GM12878 (cell line): ENCODE results near the gene SRCIN1. TPM values are rescaled to one million over a fixed set of nuclear protein-coding genes. Genes with fewer than 3 reads are reported as not detected.

Experiments
- ATAC-seq: fragments of 200-7000 bp; cut with Tn5 transposase; 3 replicates; pipeline ENCODE4 v1.9.1; 2020; ENCODE audit warnings: mild to moderate bottlenecking, moderate library complexity
- BruUV-seq: library from RNA; stranded (reverse); fragments of 400-500 nt; replicated peaks from 2 replicates; lab custom pipeline; 2021; lab: Mats Ljungman, UMichigan
- CTCF ChIA-PET: fragments of 300-600 bp; sonication (Branson Sonifier 250); formaldehyde crosslinking; extraction: SDS; loops from one replicate; lab custom pipeline; 2021; ENCODE audit warnings: inconsistent platforms; lab: Yijun Ruan, JAX
- POLR2A ChIA-PET: fragments of 350-600 bp; formaldehyde crosslinking; extraction: SDS; loops from one replicate; lab custom pipeline; 2021; ENCODE audit warnings: inconsistent platforms; lab: Charles Lee
- RAD21 ChIA-PET: fragments of 300-600 bp; sonication (Branson Sonifier 250); formaldehyde crosslinking; loops from one replicate; lab custom pipeline; 2023; ENCODE audit warnings: antibody characterized with exemption; ENCODE audit not compliant: unreplicated experiment; lab: Charles Lee
- SMC1A ChIA-PET: fragments of 300-600 bp; sonication (Branson Sonifier 250); formaldehyde crosslinking; loops from one replicate; lab custom pipeline; 2023; ENCODE audit not compliant: unreplicated experiment, uncharacterized antibody; lab: Charles Lee
- DNase-seq: peaks from one replicate; pipeline ENCODE4 v3.0.0-alpha.2; 2011; ENCODE audit warnings: low read depth, low spot score
- FAIRE-seq: peaks from 3 replicates; lab custom pipeline; 2011; peaks lifted over from hg19 to GRCh38; lab: Jason Lieb, UNC
- H2AFZ ChIP-seq: 2 replicates; pipeline ENCODE4 v1.6.0; 2011; ENCODE audit warnings: low read depth, low read length, control low read depth; ENCODE audit not compliant: control insufficient read depth
- H3K27ac ChIP-seq: 2 replicates; pipeline ENCODE4 v1.5.1; 2011; ENCODE audit warnings: control low read depth; ENCODE audit not compliant: control insufficient read depth, insufficient read depth
- H3K27me3 ChIP-seq, 2 experiments: replicated peaks in 1 of 2; 2 replicates each; pipeline versions ENCODE4 v1.6.0 to v1.6.1; 2011; ENCODE audit warnings: low read length in 1 of 2; ENCODE audit not compliant: control insufficient read depth in 2 of 2, insufficient read depth in 2 of 2
- H3K36me3 ChIP-seq, 2 experiments: 2 replicates each; pipeline ENCODE4 v1.5.1; 2011; ENCODE audit warnings: low read length in 1 of 2; ENCODE audit not compliant: control insufficient read depth in 2 of 2, insufficient read depth in 2 of 2
- H3K4me1 ChIP-seq: 2 replicates; pipeline ENCODE4 v1.6.1; 2011; ENCODE audit warnings: mild to moderate bottlenecking, low read length, moderate library complexity, mixed read lengths; ENCODE audit not compliant: control insufficient read depth, insufficient read depth
- H3K4me2 ChIP-seq: 2 replicates; pipeline ENCODE4 v1.6.0; 2011; ENCODE audit warnings: control low read depth; ENCODE audit not compliant: control insufficient read depth, insufficient read depth
- H3K4me3 ChIP-seq: fragments of 200-600 bp; sonication (generic); 2 replicates; pipeline ENCODE4 v1.5.1; 2016
- H3K79me2 ChIP-seq: 2 replicates; pipeline ENCODE4 v1.6.0; 2011; ENCODE audit warnings: low read length; ENCODE audit not compliant: control insufficient read depth, insufficient read depth
- H3K9ac ChIP-seq: 2 replicates; pipeline ENCODE4 v1.8.0; 2011; ENCODE audit warnings: low read length, control low read depth, mixed read lengths; ENCODE audit not compliant: control insufficient read depth, insufficient read depth
- H3K9me3 ChIP-seq: replicated peaks from 3 replicates; pipeline ENCODE4 v1.5.1; 2011; ENCODE audit warnings: mild to moderate bottlenecking, low read length; ENCODE audit not compliant: control insufficient read depth, insufficient read depth
- H4K20me1 ChIP-seq: 2 replicates; pipeline ENCODE4 v1.6.0; 2011; ENCODE audit not compliant: control insufficient read depth, insufficient read depth
- ASH2L ChIP-seq: fragments of 300-600, 200-600 bp; sonication (generic); IDR thresholded peaks from 2 replicates; pipeline ENCODE4 v1.6.1; 2017; ENCODE audit warnings: low read depth, mild to moderate bottlenecking, borderline replicate concordance
- CUX1 ChIP-seq: IDR thresholded peaks from 2 replicates; pipeline ENCODE4 v1.6.1; 2012; ENCODE audit warnings: improper control_type of control experiment, low read depth, low read length; ENCODE audit not compliant: insufficient replicate concordance
- HSF1 ChIP-seq: fragments of 150-350 bp; IDR thresholded peaks from 2 replicates; pipeline ENCODE4 v1.6.1; 2014; ENCODE audit warnings: mild to moderate bottlenecking, low read depth, low read length
- IKZF1 ChIP-seq: fragments of 450-650 bp; conservative IDR thresholded peaks from 2 replicates; pipeline ENCODE4 v1.6.1; 2017; ENCODE audit warnings: antibody characterized with exemption, mild to moderate bottlenecking
- IRF3 ChIP-seq: fragments of 450-650 bp; IDR thresholded peaks from 2 replicates; pipeline ENCODE4 v1.6.1; 2014; ENCODE audit warnings: mild to moderate bottlenecking
- KDM1A ChIP-seq: fragments of 200-600 bp; sonication (generic); IDR thresholded peaks from 2 replicates; pipeline ENCODE4 v1.6.1; 2016; ENCODE audit warnings: borderline replicate concordance
- MAX ChIP-seq: IDR thresholded peaks from 2 replicates; pipeline ENCODE4 v1.6.1; 2012; ENCODE audit warnings: low read depth, low read length, improper control_type of control experiment
- NKRF ChIP-seq: fragments of 450-650 bp; conservative IDR thresholded peaks from 2 replicates; pipeline ENCODE4 v1.6.1; 2017; ENCODE audit warnings: mild to moderate bottlenecking, moderate library complexity
- SRF ChIP-seq, 2 experiments: IDR thresholded peaks; 2 replicates each; pipeline ENCODE4 v1.6.1; 2011; ENCODE audit warnings: low read depth in 2 of 2, low read length in 2 of 2, mild to moderate bottlenecking in 1 of 2, moderate library complexity in 1 of 2
- SUPT20H ChIP-seq: IDR thresholded peaks from 2 replicates; pipeline ENCODE4 v1.6.1; 2011; ENCODE audit warnings: low read depth, mild to moderate bottlenecking, low read length, moderate library complexity, borderline replicate concordance; ENCODE audit not compliant: control insufficient read depth
- WGBS: methylation state at CpG from one replicate; pipeline ENCODE4 v1.1.6; 2016; ENCODE audit warnings: low lambda C conversion rate; ENCODE audit not compliant: insufficient replicate concordance, insufficient coverage; ENCODE audit errors: missing lambda C conversion rate; 5-methylcytosine and 5-hydroxymethylcytosine counted together
- in situ Hi-C: fragments of 300-500 bp; cut with MboI; formaldehyde crosslinking; loops from 9 replicates; pipeline ENCODE4 v1.14.3; 2018; ENCODE audit warnings: mixed read lengths
- intact Hi-C: fragments of 100-400 bp; cut with micrococcal nuclease; formaldehyde crosslinking; loops from one replicate; pipeline ENCODE4 v1.14.2; 2022; ENCODE audit not compliant: unreplicated experiment
- polyA plus RNA-seq, 11 experiments: library from polyadenylated mRNA; depleted of rRNA in 4 of 11; unstranded in 6 of 11; stranded (reverse) in 5 of 11; fragments of >200 nt; fragmentation: Nextera tagmentation in 4 of 11; fragmentation: Illumina TruSeq in 1 of 11; extraction: Ambion mirVana in 4 of 11; extraction: Trizol in 1 of 11; gene quantifications; 1 replicate in 1 of 11; 2 replicates in 10 of 11; pipeline versions ENCODE4 v1.2.1 to v1.2.3, GENCODE V29; 2011 to 2016; ENCODE audit warnings: inconsistent platforms in 2 of 11, missing spikeins in 2 of 11, low read depth in 1 of 11
- total RNA-seq, 4 experiments: library from RNA; depleted of rRNA in 3 of 4; stranded (reverse); fragments of >200 nt in 3 of 4; fragmentation: Illumina TruSeq in 1 of 4; extraction: Trizol in 1 of 4; gene quantifications; 2 replicates each; pipeline versions ENCODE4 v1.2.1 to v1.2.3, GENCODE V29; 2013 to 2021

SRCIN1 gene
- total and polyA plus RNA-seq, 10 of the 15 experiments (the other 5 are each of a cell fraction or from before 2014, with no cell fraction given): under 0.01 to 0.74 (median 0.20) TPM; not detected in 3

- ChIA-PET RAD21 (interaction anchor here (0.5 to 11.0 kb wide), 5 partner anchors 27 to 77 kb away, joined by 3 to 130 read pairs (median 3); no protein-coding TSS in a partner anchor), SMC1A (interaction anchor here (0.5 to 1.4 kb wide), 3 partner anchors 75 to 236 kb away, joined by 3 read pairs; no protein-coding TSS in a partner anchor), POLR2A (no interaction called here), CTCF (interaction anchor here (1.8 to 11.8 kb wide), 3 partner anchors 26 to 78 kb away, joined by 6 to 187 read pairs (median 176); no protein-coding TSS in a partner anchor)
- H2AFZ ChIP-seq: no peak overlapping the region
- no peak overlapping the region for H3K4me2 ChIP-seq
- H3K36me3 ChIP-seq: no peaks in the 10 kb centered on the region
- peaks cover 0 to 3% of the 10 kb centered on the region in 2 experiments; a peak in 3 of 4 replicates for H3K27me3 ChIP-seq
- intact Hi-C loops: loop anchor here (2.0 to 10.0 kb wide), 2 partner anchors 93 to 161 kb away; partner anchors contain the start of gene ARHGAP23
- FAIRE-seq: no peak
- H3K9me3 ChIP-seq: no peaks in the 10 kb centered on the region
- H3K27ac ChIP-seq: no peak overlapping the region
- H4K20me1 ChIP-seq: no peaks in the 10 kb centered on the region
- H3K4me1 ChIP-seq: peaks cover 10% of the 10 kb centered on the region
- WGBS: 21% methylated on average over 7 of the region's 7 CpGs
- BruUV-seq: no TSS peak
- no peak for DNase-seq
- in situ Hi-C loops: no loop called here
- no peak for ATAC-seq
- no peaks in the 10 kb centered on the region for H3K79me2 ChIP-seq
- H3K9ac ChIP-seq: no peak overlapping the region
- no peak overlapping the region for H3K4me3 ChIP-seq
- TF ChIP-seq CUX1: no peak
- TF ChIP-seq ASH2L: no peak
- TF ChIP-seq SUPT20H: no peak
- TF ChIP-seq HSF1: no peak
- TF ChIP-seq IKZF1: no peak
- no peak for TF ChIP-seq IRF3
- TF ChIP-seq NKRF: no peak
- no peak for TF ChIP-seq MAX
- no peak for TF ChIP-seq KDM1A
- TF ChIP-seq SRF (IDR thresholded peaks at IDR 0.05; ENCODE audit: low read depth in 2 of 2, low read length in 2 of 2): no peak
Measured at GRCh38 chr17:38585918-38586529, 19.7 kb downstream of the SRCIN1 start.
